ENCODE measurements around the gene PCDHGA12. TPM values are rescaled to one million over a fixed set of nuclear protein-coding genes. Genes with fewer than 3 reads are reported as not detected.
"Not testable (repeated sequence)": the region's sequence is repeated elsewhere in the genome, so short reads cannot be mapped to it uniquely, and the experiment has no call there.

Gene PCDHGA12
- polyA plus RNA-seq, 1 donor (not counting 4 experiments of a cell fraction or from before 2014, with no cell fraction given) = 0.69 TPM

DNA sequence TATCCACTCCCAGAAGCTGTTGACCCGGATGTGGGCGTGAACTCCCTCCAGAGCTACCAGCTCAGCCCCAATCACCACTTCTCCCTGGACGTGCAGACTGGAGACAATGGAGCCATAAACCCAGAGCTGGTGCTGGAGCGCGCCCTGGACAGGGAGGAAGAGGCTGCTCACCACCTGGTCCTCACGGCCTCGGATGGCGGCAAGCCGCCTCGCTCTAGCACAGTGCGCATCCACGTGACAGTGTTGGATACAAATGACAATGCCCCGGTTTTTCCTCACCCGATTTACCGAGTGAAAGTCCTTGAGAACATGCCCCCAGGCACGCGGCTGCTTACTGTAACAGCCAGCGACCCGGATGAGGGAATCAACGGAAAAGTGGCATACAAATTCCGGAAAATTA, 37.0 kb upstream of the PCDHGA12 start:
- peaks cover 11% of the 10 kb centered on the region for H3K27me3 ChIP-seq (ENCODE audit: control insufficient read depth, extremely low read depth, insufficient read depth, low read length)
- H4K20me1 ChIP-seq (ENCODE audit: control insufficient read depth, extremely low read depth, insufficient read depth, low read length) = no peaks in the 10 kb centered on the region
- DNase-seq (ENCODE audit: low read depth, low spot score) = no peak
- no peaks in the 10 kb centered on the region for H3K4me1 ChIP-seq (ENCODE audit: control insufficient read depth, extremely low read depth, insufficient read depth, low read length)
- no peak for FAIRE-seq
- dilution Hi-C loops (cut with MboI; ENCODE audit: extremely low pct_ligation_motif_present, low sequenced_read_pairs) = no loop called here
- H3K4me2 ChIP-seq (ENCODE audit: control insufficient read depth, extremely low read depth, insufficient read depth, low read depth, low read length) = no peak overlapping the region
- H3K9me1 ChIP-seq (ENCODE audit: control insufficient read depth, extremely low read depth, insufficient read depth, low read length) = no peaks in the 10 kb centered on the region
- H3K9ac ChIP-seq (ENCODE audit: control insufficient read depth, extremely low read depth, insufficient read depth, low read length) = no peak overlapping the region
- H3K4me3 ChIP-seq (ENCODE audit: control insufficient read depth in 2 of 3, extremely low read depth in 1 of 3, insufficient read depth in 2 of 3, low read depth in 1 of 3, low read length in 3 of 3) = no peak overlapping the region
- peaks cover 29% of the 10 kb centered on the region for H3K9me3 ChIP-seq (ENCODE audit: control insufficient read depth, low read depth, low read length)
- no peak overlapping the region for H3K27ac ChIP-seq (ENCODE audit: control insufficient read depth, insufficient read depth, low read length)
- no peak for TF ChIP-seq EZH2 (IDR thresholded peaks at IDR 0.05; ENCODE audit: low read length)
- no peak for TF ChIP-seq CTCF (optimal IDR thresholded peaks at IDR 0.05 in 1 of 3, IDR thresholded peaks at IDR 0.05 in 1 of 3, conservative IDR thresholded peaks at IDR 0.05 in 1 of 3; ENCODE audit: extremely low read depth in 1 of 3, insufficient read depth in 2 of 3, low read length in 3 of 3)
- H3K79me2 ChIP-seq (ENCODE audit: control insufficient read depth, insufficient read depth, low read length) = no peaks in the 10 kb centered on the region
- H3K36me3 ChIP-seq (ENCODE audit: control insufficient read depth in 2 of 2, extremely low read depth in 1 of 2, insufficient read depth in 2 of 2, low read length in 2 of 2) = no peaks in the 10 kb centered on the region
- H2AFZ ChIP-seq (ENCODE audit: control insufficient read depth, low read length) = no peak overlapping the region

GRCh38 chr5:141394401-141395187, 35.7 kb upstream of the PCDHGA12 start:
- H3K79me2 ChIP-seq (ENCODE audit: control insufficient read depth, insufficient read depth, low read length); DNase-seq (ENCODE audit: low read depth, low spot score); dilution Hi-C loops (cut with MboI; ENCODE audit: extremely low pct_ligation_motif_present, low sequenced_read_pairs); H3K4me3 ChIP-seq (ENCODE audit: control insufficient read depth in 2 of 3, extremely low read depth in 1 of 3, insufficient read depth in 2 of 3, low read depth in 1 of 3, low read length in 3 of 3); H4K20me1 ChIP-seq (ENCODE audit: control insufficient read depth, extremely low read depth, insufficient read depth, low read length); FAIRE-seq; H3K9ac ChIP-seq (ENCODE audit: control insufficient read depth, extremely low read depth, insufficient read depth, low read length); H3K4me1 ChIP-seq (ENCODE audit: control insufficient read depth, extremely low read depth, insufficient read depth, low read length); H3K27ac ChIP-seq (ENCODE audit: control insufficient read depth, insufficient read depth, low read length); H2AFZ ChIP-seq (ENCODE audit: control insufficient read depth, low read length); H3K9me1 ChIP-seq (ENCODE audit: control insufficient read depth, extremely low read depth, insufficient read depth, low read length); H3K27me3 ChIP-seq (ENCODE audit: control insufficient read depth, extremely low read depth, insufficient read depth, low read length); H3K36me3 ChIP-seq (ENCODE audit: control insufficient read depth in 2 of 2, extremely low read depth in 1 of 2, insufficient read depth in 2 of 2, low read length in 2 of 2); H3K4me2 ChIP-seq (ENCODE audit: control insufficient read depth, extremely low read depth, insufficient read depth, low read depth, low read length): not testable (repeated sequence)
- peaks cover 28% of the 10 kb centered on the region for H3K9me3 ChIP-seq (ENCODE audit: control insufficient read depth, low read depth, low read length)
